Caco-2 (cell line): ENCODE measurements around the gene RSPH1. TPM values are rescaled to one million over a fixed set of nuclear protein-coding genes. Genes with fewer than 3 reads are reported as not detected.

Experiments
- BruUV-seq: library from RNA; stranded (reverse); fragments of 400-500 nt; replicated peaks from 2 replicates; lab custom pipeline; 2021; lab: Mats Ljungman, UMichigan
- CTCF ChIA-PET: fragments of 300-600 bp; sonication (Branson Sonifier 250); formaldehyde crosslinking; loops from one replicate; lab custom pipeline; 2022; ENCODE audit warnings: antibody characterized with exemption; lab: Charles Lee
- POLR2A ChIA-PET: fragments of 300-600 bp; sonication (Branson Sonifier 250); formaldehyde crosslinking; loops from one replicate; lab custom pipeline; 2022; ENCODE audit warnings: antibody characterized with exemption; lab: Charles Lee
- DNase-seq, 2 experiments: peaks; one replicate each; pipeline versions ENCODE4 v3.0.0 to v3.0.0-alpha.2; 2020 to 2022
- H3K27me3 ChIP-seq: replicated peaks from 2 replicates; pipeline ENCODE4 v1.6.0; 2011; ENCODE audit warnings: low read length; ENCODE audit not compliant: control insufficient read depth, insufficient read depth
- H3K36me3 ChIP-seq: 2 replicates; pipeline ENCODE4 v1.5.1; 2011; ENCODE audit warnings: low read length; ENCODE audit not compliant: control insufficient read depth, insufficient read depth
- H3K4me1 ChIP-seq: fragments of 250-450 bp; sonication (Bioruptor Pico); 2 replicates; pipeline ENCODE4 v1.5.1; 2020; ENCODE audit warnings: mild to moderate bottlenecking
- H3K4me3 ChIP-seq: 2 replicates; pipeline ENCODE4 v1.5.1; 2011; ENCODE audit warnings: low read depth, mild to moderate bottlenecking, control low read depth, low read length
- H3K9me3 ChIP-seq: fragments of 250-450 bp; sonication (Bioruptor Pico); 2 replicates; pipeline ENCODE4 v1.5.1; 2020; ENCODE audit warnings: mild to moderate bottlenecking, moderate library complexity
- H3K27ac Mint-ChIP-seq: one replicate; pipeline ENCODE4 v1.8.0; 2022; ENCODE audit warnings: mixed read lengths; ENCODE audit not compliant: unreplicated experiment
- H3K27me3 Mint-ChIP-seq: one replicate; pipeline ENCODE4 v1.8.0; 2022; ENCODE audit warnings: mixed read lengths; ENCODE audit not compliant: insufficient read depth, unreplicated experiment
- H3K36me3 Mint-ChIP-seq: one replicate; pipeline ENCODE4 v1.8.0; 2022; ENCODE audit warnings: mild to moderate bottlenecking, mixed read lengths; ENCODE audit not compliant: insufficient read depth, unreplicated experiment
- H3K4me1 Mint-ChIP-seq: one replicate; pipeline ENCODE4 v1.8.0; 2022; ENCODE audit warnings: low read depth, mixed read lengths; ENCODE audit not compliant: unreplicated experiment
- H3K4me3 Mint-ChIP-seq: one replicate; pipeline ENCODE4 v1.8.0; 2022; ENCODE audit warnings: mild to moderate bottlenecking, moderate library complexity, mixed read lengths; ENCODE audit not compliant: unreplicated experiment
- H3K9me3 Mint-ChIP-seq: one replicate; pipeline ENCODE4 v1.8.0; 2022; ENCODE audit warnings: mixed read lengths; ENCODE audit not compliant: unreplicated experiment
- CTCF ChIP-seq, 2 experiments: fragments of 200-600 bp in 1 of 2; IDR thresholded peaks; 1 replicate in 1 of 2; 2 replicates in 1 of 2; pipeline versions ENCODE4 v1.5.1 to v1.8.0; 2011 to 2022; ENCODE audit warnings: antibody characterized with exemption in 1 of 2, control low read depth in 1 of 2, inconsistent platforms in 1 of 2, low read depth in 1 of 2, low read length in 1 of 2, mild to moderate bottlenecking in 1 of 2, moderate library complexity in 1 of 2; ENCODE audit not compliant: insufficient read depth in 1 of 2, severe bottlenecking in 1 of 2, unreplicated experiment in 1 of 2
- intact Hi-C: fragments of 100-400 bp; cut with micrococcal nuclease; formaldehyde crosslinking; loops from one replicate; pipeline ENCODE4 v1.10.0; 2022; ENCODE audit not compliant: unreplicated experiment
- total RNA-seq: library from RNA; stranded (reverse); gene quantifications from 2 replicates; pipeline ENCODE4 v1.2.3, GENCODE V29; 2022

RSPH1 gene
- total RNA-seq, 1 experiment from 2014 or later: 0.23 TPM

- no peak overlapping the region for H3K4me3 ChIP-seq
- POLR2A ChIA-PET: no interaction called here
- Mint-ChIP-seq H3K4me1 (no peaks in the 10 kb centered on the region), H3K9me3 (no peaks in the 10 kb centered on the region), H3K27me3 (no peaks in the 10 kb centered on the region), H3K27ac (no peak overlapping the region), H3K4me3 (no peak overlapping the region), H3K36me3 (no peaks in the 10 kb centered on the region)
- intact Hi-C loops: loop anchor here (5.0 to 10.0 kb wide), 2 partner anchors 83 to 221 kb away; partner anchors contain the start of gene TFF3
- no peaks in the 10 kb centered on the region for H3K4me1 ChIP-seq
- H3K36me3 ChIP-seq: no peaks in the 10 kb centered on the region
- no peak for DNase-seq
- no TSS peak for BruUV-seq
- no peak for TF ChIP-seq CTCF (IDR thresholded peaks at IDR 0.05; ENCODE audit: insufficient read depth in 1 of 2, low read depth in 1 of 2, low read length in 1 of 2, severe bottlenecking in 1 of 2, unreplicated experiment in 1 of 2)
- CTCF ChIA-PET: interaction anchor here (2.8 kb wide), 1 partner anchor 69 kb away, joined by 13 read pairs; no protein-coding TSS in a partner anchor
- no peaks in the 10 kb centered on the region for H3K9me3 ChIP-seq
- H3K27me3 ChIP-seq: no peaks in the 10 kb centered on the region
Observed at GRCh38 chr21:42535602-42536171, 39.7 kb upstream of the RSPH1 start.

GRCh38 chr21:42534421-42535378 lies 38.7 kb upstream of the RSPH1 start:
- intact Hi-C loops: loop anchor here (5.0 to 10.0 kb wide), 2 partner anchors 82 to 220 kb away; partner anchors contain the start of gene TFF3
- no peak for DNase-seq
- no TSS peak for BruUV-seq
- H3K9me3 Mint-ChIP-seq: no peaks in the 10 kb centered on the region
- Histone ChIP-seq H3K36me3 (no peaks in the 10 kb centered on the region), H3K27me3 (no peaks in the 10 kb centered on the region), H3K4me3 (no peak overlapping the region), H3K9me3 (no peaks in the 10 kb centered on the region), H3K4me1 (no peaks in the 10 kb centered on the region)
- H3K27me3 Mint-ChIP-seq: no peaks in the 10 kb centered on the region
- POLR2A ChIA-PET: no interaction called here
- no peak overlapping the region for H3K27ac Mint-ChIP-seq
- no peaks in the 10 kb centered on the region for H3K36me3 Mint-ChIP-seq
- CTCF ChIA-PET: interaction anchor here (0.7 to 2.8 kb wide), 2 partner anchors 67 to 68 kb away, joined by 3 to 13 read pairs; no protein-coding TSS in a partner anchor
- H3K4me3 Mint-ChIP-seq: no peak overlapping the region
- H3K4me1 Mint-ChIP-seq: no peaks in the 10 kb centered on the region
- no peak for TF ChIP-seq CTCF (IDR thresholded peaks at IDR 0.05; ENCODE audit: insufficient read depth in 1 of 2, low read depth in 1 of 2, low read length in 1 of 2, severe bottlenecking in 1 of 2, unreplicated experiment in 1 of 2)

DNA sequence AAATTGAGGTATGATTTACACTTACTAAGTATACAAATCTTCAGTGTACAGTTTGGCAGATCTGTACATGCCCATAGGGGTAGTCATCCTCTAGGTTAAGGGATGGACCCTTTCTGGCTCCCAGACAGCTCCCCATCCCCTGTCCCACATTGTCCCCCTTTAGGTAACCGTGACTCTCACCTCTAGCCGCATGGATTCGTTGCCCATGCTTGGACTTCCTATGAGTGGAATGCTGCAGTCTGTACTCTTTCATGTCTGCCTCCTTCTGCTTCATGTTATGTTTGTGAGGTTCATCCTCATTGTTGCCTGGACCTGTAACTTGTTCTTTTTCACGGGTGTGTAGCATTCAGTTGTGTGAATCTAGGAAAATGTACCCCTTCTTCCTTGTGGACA lies 37.9 kb upstream of the RSPH1 start:
- no peak overlapping the region for H3K4me3 Mint-ChIP-seq
- H3K4me1 Mint-ChIP-seq: no peaks in the 10 kb centered on the region
- no peak overlapping the region for H3K27ac Mint-ChIP-seq
- no peaks in the 10 kb centered on the region for H3K9me3 ChIP-seq
- H3K27me3 Mint-ChIP-seq: no peaks in the 10 kb centered on the region
- ChIA-PET POLR2A (no interaction called here), CTCF (interaction anchor here (0.7 kb wide), 1 partner anchor 67 kb away, joined by 3 read pairs; no protein-coding TSS in a partner anchor)
- H3K4me3 ChIP-seq: no peak overlapping the region
- no TSS peak for BruUV-seq
- no peak for DNase-seq
- no peaks in the 10 kb centered on the region for H3K36me3 Mint-ChIP-seq
- H3K36me3 ChIP-seq: no peaks in the 10 kb centered on the region
- intact Hi-C loops: loop anchor here (10.0 kb wide), 1 partner anchor 219 kb away; the partner anchor contains the start of gene TFF3
- TF ChIP-seq CTCF (IDR thresholded peaks at IDR 0.05; ENCODE audit: insufficient read depth in 1 of 2, low read depth in 1 of 2, low read length in 1 of 2, severe bottlenecking in 1 of 2, unreplicated experiment in 1 of 2): no peak
- no peaks in the 10 kb centered on the region for H3K4me1 ChIP-seq
- H3K27me3 ChIP-seq: no peaks in the 10 kb centered on the region
- H3K9me3 Mint-ChIP-seq: no peaks in the 10 kb centered on the region
